ENCODE measurements around the gene CLBA1. TPM values are rescaled to one million over a fixed set of nuclear protein-coding genes. Genes with fewer than 3 reads are reported as not detected.

CLBA1 gene
- total and polyA plus RNA-seq, 9 of the 15 experiments (the other 6 are each of a cell fraction or from before 2014, with no cell fraction given) = 0.04 to 3.9 (median 2.6) TPM

DNA sequence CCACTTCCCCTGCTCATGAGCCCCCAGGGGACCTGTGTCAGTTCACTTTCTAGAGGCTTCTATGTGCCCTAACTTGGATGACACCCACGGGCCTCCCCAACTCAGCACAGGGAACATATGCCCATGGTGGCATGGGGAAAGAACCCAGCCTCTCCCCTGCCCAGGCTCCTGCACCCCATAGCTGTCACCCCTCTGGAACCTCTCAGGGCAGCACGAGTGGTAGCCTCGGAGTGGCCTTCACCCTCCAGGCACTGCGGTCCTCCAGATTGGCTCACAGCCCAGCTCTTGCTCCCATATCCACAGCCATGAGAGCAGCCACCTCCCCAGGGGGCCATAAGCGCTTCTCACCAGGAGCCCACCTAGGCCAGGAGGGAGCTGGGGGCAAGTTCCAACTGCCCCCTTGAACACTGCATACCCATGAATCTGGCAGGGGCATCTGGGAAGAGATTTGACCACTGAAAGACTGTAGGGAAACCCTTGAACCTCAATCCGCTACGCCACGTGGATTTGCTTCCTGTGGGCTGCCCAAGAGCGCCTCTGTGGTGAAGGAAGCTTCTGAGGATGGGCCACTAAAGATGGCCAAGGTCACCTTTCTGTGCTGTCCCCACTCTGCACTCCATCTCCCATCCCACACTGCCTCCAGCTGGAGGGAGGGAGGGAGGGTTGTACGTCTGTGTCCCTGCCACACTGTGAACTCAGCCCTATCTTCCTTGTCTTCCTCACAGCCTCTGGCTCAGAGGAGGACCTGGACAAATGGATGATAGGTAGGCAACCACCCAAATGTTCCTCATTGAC is 49.0 kb upstream of the CLBA1 start:
- DNase-seq (ENCODE audit: extremely low read depth in 1 of 4, low spot score in 3 of 4) = no peak
- no peaks in the 10 kb centered on the region for H3K36me3 ChIP-seq (ENCODE audit: control insufficient read depth, insufficient read depth, low read length)
- H3K4me3 ChIP-seq = no peak overlapping the region
- in situ Hi-C loops (cut with MboI) = no loop called here
- no peak overlapping the region for H3K27ac ChIP-seq (ENCODE audit: extremely low read depth, low read depth, low read length)
- no peak overlapping the region for H3K9ac ChIP-seq (ENCODE audit: insufficient read depth in 1 of 2, low read depth in 2 of 2, low read length in 2 of 2)
- no peak overlapping the region for H2AFZ ChIP-seq (ENCODE audit: low read depth, low read length)
- H3K9me3 ChIP-seq (replicated peaks; ENCODE audit: control insufficient read depth, insufficient read depth, low read depth, low read length) = no peaks in the 10 kb centered on the region
- TF ChIP-seq CTBP1 (IDR thresholded peaks at IDR 0.05; ENCODE audit: borderline replicate concordance) (0 out of 2 replicates have a peak, but pooled peaks have one; percentile 20), ESRRA (IDR thresholded peaks at IDR 0.05; ENCODE audit: borderline replicate concordance, low read depth) (peak; percentile 91), NR4A1 (CRISPR knock-in tag; IDR thresholded peaks at IDR 0.05) (no peak), NR4A1 (tag; IDR thresholded peaks at IDR 0.05) (no peak)
- TF ChIP-seq, protein P1, sequence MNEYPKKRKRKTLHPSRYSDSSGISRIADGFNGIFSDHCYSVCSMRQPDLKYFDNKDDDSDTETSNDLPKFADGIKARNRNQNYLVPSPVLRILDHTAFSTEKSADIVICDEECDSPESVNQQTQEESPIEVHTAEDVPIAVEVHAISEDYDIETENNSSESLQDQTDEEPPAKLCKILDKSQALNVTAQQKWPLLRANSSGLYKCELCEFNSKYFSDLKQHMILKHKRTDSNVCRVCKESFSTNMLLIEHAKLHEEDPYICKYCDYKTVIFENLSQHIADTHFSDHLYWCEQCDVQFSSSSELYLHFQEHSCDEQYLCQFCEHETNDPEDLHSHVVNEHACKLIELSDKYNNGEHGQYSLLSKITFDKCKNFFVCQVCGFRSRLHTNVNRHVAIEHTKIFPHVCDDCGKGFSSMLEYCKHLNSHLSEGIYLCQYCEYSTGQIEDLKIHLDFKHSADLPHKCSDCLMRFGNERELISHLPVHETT (CRISPR knock-in tag; conservative IDR thresholded peaks at IDR 0.05 in 1 of 2, IDR thresholded peaks at IDR 0.05 in 1 of 2) = no peak
- TF ChIP-seq, protein P2, sequence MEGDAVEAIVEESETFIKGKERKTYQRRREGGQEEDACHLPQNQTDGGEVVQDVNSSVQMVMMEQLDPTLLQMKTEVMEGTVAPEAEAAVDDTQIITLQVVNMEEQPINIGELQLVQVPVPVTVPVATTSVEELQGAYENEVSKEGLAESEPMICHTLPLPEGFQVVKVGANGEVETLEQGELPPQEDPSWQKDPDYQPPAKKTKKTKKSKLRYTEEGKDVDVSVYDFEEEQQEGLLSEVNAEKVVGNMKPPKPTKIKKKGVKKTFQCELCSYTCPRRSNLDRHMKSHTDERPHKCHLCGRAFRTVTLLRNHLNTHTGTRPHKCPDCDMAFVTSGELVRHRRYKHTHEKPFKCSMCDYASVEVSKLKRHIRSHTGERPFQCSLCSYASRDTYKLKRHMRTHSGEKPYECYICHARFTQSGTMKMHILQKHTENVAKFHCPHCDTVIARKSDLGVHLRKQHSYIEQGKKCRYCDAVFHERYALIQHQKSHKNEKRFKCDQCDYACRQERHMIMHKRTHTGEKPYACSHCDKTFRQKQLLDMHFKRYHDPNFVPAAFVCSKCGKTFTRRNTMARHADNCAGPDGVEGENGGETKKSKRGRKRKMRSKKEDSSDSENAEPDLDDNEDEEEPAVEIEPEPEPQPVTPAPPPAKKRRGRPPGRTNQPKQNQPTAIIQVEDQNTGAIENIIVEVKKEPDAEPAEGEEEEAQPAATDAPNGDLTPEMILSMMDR (IDR thresholded peaks at IDR 0.05 in 2 of 3, conservative IDR thresholded peaks at IDR 0.05 in 1 of 3; ENCODE audit: insufficient read depth in 2 of 3, low read depth in 1 of 3, low read length in 3 of 3) = 0 out of 6 replicates have a peak, but pooled peaks of 1 of the 3 experiments have one; percentile 7
- peaks cover 5 to 46% of the 10 kb centered on the region in 2 experiments; a peak in 4 of 5 replicates for H3K27me3 ChIP-seq (ENCODE audit: control insufficient read depth in 2 of 2, insufficient read depth in 2 of 2, low read length in 2 of 2)
- peaks cover 0 to 18% of the 10 kb centered on the region in 2 experiments; a peak in 2 of 5 replicates for H3K4me1 ChIP-seq (replicated peaks in 1 of 2; ENCODE audit: control insufficient read depth in 2 of 2, insufficient read depth in 2 of 2, low read length in 2 of 2)
- no peaks in the 10 kb centered on the region for H3K9me1 ChIP-seq (ENCODE audit: control insufficient read depth, insufficient read depth, low read length)
- no peak for FAIRE-seq
- POLR2A ChIA-PET = interaction anchor here (0.6 kb wide), 1 partner anchor 35 kb away, joined by 3 read pairs; no protein-coding TSS in a partner anchor
- H3K79me2 ChIP-seq (ENCODE audit: control insufficient read depth, insufficient read depth, low read length) = no peaks in the 10 kb centered on the region
- no TSS peak for BruUV-seq (replicated peaks)
- no peaks in the 10 kb centered on the region; the same call in 1 of the 2 replicates for H4K20me1 ChIP-seq (replicated peaks; ENCODE audit: control insufficient read depth, insufficient read depth, low read length)
- intact Hi-C loops (cut with micrococcal nuclease) = no loop called here
- H3K4me2 ChIP-seq (ENCODE audit: insufficient read depth, low read length) = no peak overlapping the region
- CTCF ChIA-PET (ENCODE audit: low intra/inter-chr PET ratio) = no interaction called here
- 0 out of 3 replicates have a peak, but pooled peaks have one; percentile 13 for ATAC-seq
- WGBS (ENCODE audit: insufficient coverage, low coverage, missing lambda C conversion rate) = 5% methylated on average over 8 of the region's 10 CpGs

Measured in K562 (cell line).